ENCODE results near the gene CHN2.

DNA sequence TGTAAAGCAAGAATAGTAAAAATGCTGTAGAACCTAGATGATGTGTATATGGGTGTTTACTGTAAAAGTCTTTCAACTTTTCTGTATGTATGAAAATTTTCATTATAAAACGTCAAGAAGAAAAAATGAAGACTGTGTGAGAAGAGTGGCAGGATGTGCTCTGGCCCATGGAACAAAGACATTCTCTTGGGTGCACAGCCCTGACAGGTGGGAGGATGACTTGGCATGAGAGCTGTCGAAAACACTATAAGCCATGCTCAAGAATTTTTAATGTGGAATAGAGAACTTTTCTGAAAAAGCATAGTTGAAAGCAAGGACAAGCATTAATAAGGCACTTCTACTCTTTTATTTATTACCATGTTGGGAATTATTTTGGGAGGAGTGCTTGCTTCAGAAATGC lies 185.0 kb downstream of the CHN2 start:
- TF ChIP-seq POLR2A (IDR thresholded peaks at IDR 0.05; ENCODE audit: low read depth, low read length) (no peak), TAF1 (IDR thresholded peaks at IDR 0.05; ENCODE audit: low read depth, low read length) (no peak), PAX5 (IDR thresholded peaks at IDR 0.05; ENCODE audit: insufficient read depth, low read length, severe bottlenecking) (no peak), POLR2AphosphoS5 (IDR thresholded peaks at IDR 0.05; ENCODE audit: low read depth, low read length) (no peak), SPI1 (IDR thresholded peaks at IDR 0.05; ENCODE audit: low read depth, low read length) (no peak), POU2F2 (IDR thresholded peaks at IDR 0.05; ENCODE audit: low read depth, low read length) (no peak)
